Progenitor cell of endocrine pancreas (in vitro differentiated cells): ENCODE results near the gene CHAT. TPM values are rescaled to one million over a fixed set of nuclear protein-coding genes. Genes with fewer than 3 reads are reported as not detected.
A peak's percentile ranks its signal among the peaks of the same experiment; 100 is the strongest.

Source experiments
- DNase-seq: peaks from one replicate; pipeline ENCODE4 v3.0.0; 2021; ENCODE audit warnings: low spot score; ENCODE audit not compliant: unreplicated experiment
- H3K27ac Mint-ChIP-seq: 2 replicates; pipeline ENCODE4 v1.8.0; 2021; ENCODE audit warnings: mild to moderate bottlenecking, moderate library complexity, mixed read lengths
- H3K27me3 Mint-ChIP-seq: 2 replicates; pipeline ENCODE4 v1.8.0; 2021; ENCODE audit warnings: mixed read lengths
- H3K36me3 Mint-ChIP-seq: 2 replicates; pipeline ENCODE4 v1.8.0; 2022; ENCODE audit warnings: mixed read lengths; ENCODE audit not compliant: insufficient read depth
- H3K4me1 Mint-ChIP-seq: 2 replicates; pipeline ENCODE4 v1.8.0; 2021; ENCODE audit warnings: low read depth, mixed read lengths
- H3K4me3 Mint-ChIP-seq: 2 replicates; pipeline ENCODE4 v1.8.0; 2021; ENCODE audit warnings: low read depth, mild to moderate bottlenecking, moderate library complexity, mixed read lengths
- H3K9me3 Mint-ChIP-seq: 2 replicates; pipeline ENCODE4 v1.8.0; 2021; ENCODE audit warnings: low read depth, mixed read lengths
- total RNA-seq: library from RNA; stranded (reverse); gene quantifications from 2 replicates; pipeline ENCODE4 v1.2.1, GENCODE V29; 2021
- TF ChIP-seq, protein P1 (sequence below): fragments of 200-600 bp; sonication (generic); IDR thresholded peaks from one replicate; pipeline ENCODE4 v1.5.0; 2021; ENCODE audit warnings: antibody characterized with exemption, mild to moderate bottlenecking; ENCODE audit not compliant: unreplicated experiment

Gene CHAT
- total RNA-seq, 1 donor from 2014 or later, result not detected

DNA sequence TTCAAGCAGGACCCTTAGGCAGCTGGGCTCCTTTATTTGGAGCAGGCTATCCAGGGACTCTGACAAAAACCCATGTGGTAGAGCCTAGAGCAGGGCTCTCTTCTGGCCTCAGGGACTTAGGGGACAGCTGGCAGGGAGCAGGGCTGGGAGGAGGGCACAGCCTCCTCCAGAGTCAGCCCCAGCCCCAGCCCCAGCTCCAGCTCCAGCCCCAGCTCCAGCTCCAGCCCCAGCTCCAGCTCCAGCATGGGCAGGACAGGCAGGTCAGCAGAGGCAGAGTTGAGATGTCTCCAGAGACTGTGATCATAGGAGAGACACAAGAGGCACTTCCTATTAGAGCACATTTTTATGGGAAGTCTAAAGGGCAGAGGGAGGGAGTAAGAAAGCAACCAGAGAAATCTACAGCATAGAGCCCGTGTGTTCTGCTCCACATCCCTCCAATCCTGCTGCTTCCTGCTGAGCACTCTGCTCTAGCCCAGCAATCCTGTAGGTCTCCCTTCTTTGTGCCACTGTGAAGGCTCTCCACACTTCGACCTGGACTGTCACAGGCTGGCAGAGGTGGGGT, 52.3 kb downstream of the CHAT start:
- no peak overlapping the region for H3K4me3 Mint-ChIP-seq
- peaks cover 51% of the 10 kb centered on the region for H3K27me3 Mint-ChIP-seq
- H3K9me3 Mint-ChIP-seq, result peaks cover 2% of the 10 kb centered on the region
- TF ChIP-seq, protein P1, sequence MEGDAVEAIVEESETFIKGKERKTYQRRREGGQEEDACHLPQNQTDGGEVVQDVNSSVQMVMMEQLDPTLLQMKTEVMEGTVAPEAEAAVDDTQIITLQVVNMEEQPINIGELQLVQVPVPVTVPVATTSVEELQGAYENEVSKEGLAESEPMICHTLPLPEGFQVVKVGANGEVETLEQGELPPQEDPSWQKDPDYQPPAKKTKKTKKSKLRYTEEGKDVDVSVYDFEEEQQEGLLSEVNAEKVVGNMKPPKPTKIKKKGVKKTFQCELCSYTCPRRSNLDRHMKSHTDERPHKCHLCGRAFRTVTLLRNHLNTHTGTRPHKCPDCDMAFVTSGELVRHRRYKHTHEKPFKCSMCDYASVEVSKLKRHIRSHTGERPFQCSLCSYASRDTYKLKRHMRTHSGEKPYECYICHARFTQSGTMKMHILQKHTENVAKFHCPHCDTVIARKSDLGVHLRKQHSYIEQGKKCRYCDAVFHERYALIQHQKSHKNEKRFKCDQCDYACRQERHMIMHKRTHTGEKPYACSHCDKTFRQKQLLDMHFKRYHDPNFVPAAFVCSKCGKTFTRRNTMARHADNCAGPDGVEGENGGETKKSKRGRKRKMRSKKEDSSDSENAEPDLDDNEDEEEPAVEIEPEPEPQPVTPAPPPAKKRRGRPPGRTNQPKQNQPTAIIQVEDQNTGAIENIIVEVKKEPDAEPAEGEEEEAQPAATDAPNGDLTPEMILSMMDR, result no peak
- no peaks in the 10 kb centered on the region for H3K36me3 Mint-ChIP-seq
- no peaks in the 10 kb centered on the region for H3K4me1 Mint-ChIP-seq
- H3K27ac Mint-ChIP-seq, result peak overlapping the region; percentile 63
- no peak for DNase-seq

DNA sequence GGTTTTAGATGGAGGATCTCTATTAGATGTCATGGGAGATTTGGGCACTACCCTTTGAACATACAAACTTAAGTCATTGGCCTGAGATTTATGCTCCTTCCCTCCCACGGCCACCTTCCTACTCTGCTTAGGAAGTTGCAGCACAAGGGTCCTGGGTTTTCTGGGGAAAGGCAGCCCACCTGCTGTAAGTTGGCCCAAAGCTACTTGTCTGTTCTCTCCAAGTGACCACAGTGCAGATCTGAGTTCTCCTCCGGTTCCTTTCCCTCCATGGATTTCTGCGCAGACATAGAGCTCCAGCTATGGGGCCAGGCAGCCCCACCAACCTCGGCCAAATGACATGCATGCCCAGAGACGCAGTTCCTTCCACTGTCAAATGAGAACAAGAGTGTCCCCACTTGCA, 52.8 kb downstream of the CHAT start:
- Mint-ChIP-seq H3K9me3 (peaks cover 7% of the 10 kb centered on the region), H3K4me1 (no peaks in the 10 kb centered on the region), H3K4me3 (no peak overlapping the region), H3K27me3 (peaks cover 52% of the 10 kb centered on the region), H3K27ac (peak overlapping the region; percentile 63), H3K36me3 (no peaks in the 10 kb centered on the region)
- DNase-seq, result no peak
- TF ChIP-seq, protein P1, result no peak

DNA sequence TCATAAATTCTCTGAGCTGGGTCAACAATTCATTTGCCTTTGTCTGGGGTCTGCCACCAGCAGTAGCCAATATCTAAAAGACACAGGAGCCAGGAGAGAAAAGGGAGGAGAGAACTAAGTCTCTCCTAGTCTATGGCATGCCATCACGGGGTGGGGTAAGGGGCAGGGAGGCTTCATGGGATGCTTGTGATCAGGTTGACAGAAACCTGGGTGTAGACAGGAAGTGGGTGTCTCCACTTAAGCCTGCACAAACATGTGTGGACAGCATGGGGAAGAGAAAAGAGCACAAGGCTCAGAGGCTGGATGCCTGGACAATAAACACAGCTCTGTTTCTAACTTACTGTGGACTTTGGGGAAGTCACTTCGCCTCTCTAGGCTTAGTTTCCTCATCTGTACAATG, 54.2 kb downstream of the CHAT start:
- Mint-ChIP-seq H3K27me3 (peaks cover 59% of the 10 kb centered on the region), H3K36me3 (no peaks in the 10 kb centered on the region), H3K4me1 (no peaks in the 10 kb centered on the region), H3K27ac (no peak overlapping the region), H3K9me3 (peaks cover 7% of the 10 kb centered on the region), H3K4me3 (no peak overlapping the region)
- DNase-seq, result no peak
- TF ChIP-seq, protein P1, result no peak

DNA sequence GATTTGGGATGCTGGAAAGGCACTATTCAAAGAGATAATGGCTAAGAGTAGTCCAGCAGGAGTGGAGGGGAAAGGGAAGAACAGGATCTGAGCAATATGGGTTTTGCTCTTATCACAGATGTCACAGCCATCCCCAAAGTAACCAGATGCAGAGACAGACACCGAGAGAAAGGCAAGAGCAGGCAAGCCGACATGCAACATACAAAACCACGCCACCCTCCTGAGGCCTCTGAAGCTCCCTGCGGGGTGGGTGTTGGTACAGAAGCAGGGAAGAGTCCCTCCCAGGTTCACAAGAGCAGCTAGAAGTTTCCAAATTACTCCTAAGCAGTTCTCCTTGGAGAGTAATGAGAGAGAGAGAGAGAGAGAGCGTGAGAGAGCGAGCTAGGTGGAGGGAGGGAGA, 54.8 kb downstream of the CHAT start:
- no peak for DNase-seq
- H3K36me3 Mint-ChIP-seq, result no peaks in the 10 kb centered on the region
- H3K27me3 Mint-ChIP-seq, result peaks cover 66% of the 10 kb centered on the region
- H3K4me3 Mint-ChIP-seq, result no peak overlapping the region
- no peak overlapping the region for H3K27ac Mint-ChIP-seq
- peaks cover 7% of the 10 kb centered on the region for H3K9me3 Mint-ChIP-seq
- TF ChIP-seq, protein P1, result no peak
- no peaks in the 10 kb centered on the region for H3K4me1 Mint-ChIP-seq

DNA sequence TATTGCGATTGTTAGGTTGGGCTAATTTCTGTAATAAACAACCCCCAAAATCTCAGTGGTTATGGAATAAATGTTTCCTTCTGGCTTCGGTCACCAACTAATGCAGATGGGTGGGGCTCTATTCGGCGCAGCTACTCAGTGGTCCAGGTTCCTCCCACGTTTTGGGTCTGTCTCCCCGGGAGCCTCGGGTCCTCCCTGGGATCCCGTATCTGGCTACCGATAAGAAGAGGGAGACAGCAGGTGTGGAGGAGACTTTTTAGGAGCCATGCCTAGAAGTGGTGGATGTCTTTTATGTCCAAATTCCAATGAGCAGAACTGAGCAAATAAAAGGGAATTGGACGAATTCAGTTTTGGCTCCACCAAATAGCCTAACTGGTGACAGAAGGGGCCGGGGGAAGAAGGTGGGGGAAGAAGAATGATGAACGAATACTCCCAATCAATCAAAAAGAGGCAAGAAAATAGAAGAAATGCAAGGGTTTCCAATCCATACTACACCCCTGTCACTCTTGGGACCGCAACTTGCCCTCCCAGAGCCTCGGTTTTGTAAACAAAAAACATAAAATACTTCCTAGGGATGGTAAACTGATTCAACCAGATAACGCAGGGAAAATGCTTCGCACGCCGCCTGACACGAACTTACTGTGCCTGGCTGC, 65.1 kb downstream of the CHAT start:
- TF ChIP-seq, protein P1, result no peak
- no peaks in the 10 kb centered on the region for H3K36me3 Mint-ChIP-seq
- H3K9me3 Mint-ChIP-seq, result peaks cover 11% of the 10 kb centered on the region
- H3K4me3 Mint-ChIP-seq, result peak overlapping the region; percentile 61
- H3K27me3 Mint-ChIP-seq, result peaks cover 78% of the 10 kb centered on the region
- no peak for DNase-seq
- H3K4me1 Mint-ChIP-seq, result peaks cover 4% of the 10 kb centered on the region
- H3K27ac Mint-ChIP-seq, result peak overlapping the region; percentile 69
